ENCODE measurements around the gene HNRNPA0. TPM values are rescaled to one million over a fixed set of nuclear protein-coding genes. Genes with fewer than 3 reads are reported as not detected.

The HNRNPA0 gene
- total RNA-seq, 4 donors from 2014 or later, result 5.8 to 13.2 (median 7.3) TPM

DNA sequence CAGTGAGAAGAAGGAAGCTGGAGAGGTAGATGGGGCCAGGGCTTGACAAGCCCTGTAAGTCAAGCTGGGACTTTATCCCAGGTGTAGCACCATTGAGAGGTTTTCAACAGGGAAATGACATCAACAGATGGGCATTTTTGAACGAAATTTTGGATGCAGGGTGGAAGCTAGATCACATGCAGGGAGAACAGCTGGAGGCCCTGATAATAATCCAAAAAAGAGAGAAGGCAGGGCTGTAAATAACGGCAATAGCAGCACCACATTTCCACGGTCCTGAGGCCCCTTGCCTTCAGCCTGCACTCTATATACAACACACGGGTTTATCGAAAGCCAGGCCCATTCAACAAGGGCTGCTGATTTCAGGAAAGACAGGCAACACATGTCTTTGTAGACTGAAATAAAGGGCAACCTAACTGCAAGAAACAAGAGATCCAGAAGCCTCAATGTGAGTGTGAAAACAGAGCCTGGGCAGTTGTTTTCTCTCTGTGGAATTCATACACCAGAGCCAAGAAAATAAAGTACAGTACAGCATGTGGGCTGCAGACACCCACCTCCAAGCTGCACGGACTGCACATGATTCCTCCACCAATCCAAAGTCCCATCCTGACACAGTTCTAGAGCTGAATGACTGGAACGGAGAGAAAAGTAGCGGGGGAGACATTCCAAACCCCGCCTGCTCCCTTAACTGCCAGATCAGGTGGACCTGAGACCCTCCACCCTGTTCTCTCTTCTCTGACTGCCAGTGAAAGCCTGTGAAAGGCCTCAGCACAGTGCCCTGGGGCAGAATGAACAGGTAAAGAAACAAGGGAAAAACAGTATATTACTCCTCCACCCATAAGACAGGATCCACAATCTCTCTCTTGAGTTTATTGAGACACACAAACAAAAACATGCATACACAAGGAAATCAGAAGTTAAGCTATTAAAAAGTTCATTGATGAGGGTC, 54.6 kb downstream of the HNRNPA0 start:
- H3K4me3 ChIP-seq, result no peak overlapping the region

DNA sequence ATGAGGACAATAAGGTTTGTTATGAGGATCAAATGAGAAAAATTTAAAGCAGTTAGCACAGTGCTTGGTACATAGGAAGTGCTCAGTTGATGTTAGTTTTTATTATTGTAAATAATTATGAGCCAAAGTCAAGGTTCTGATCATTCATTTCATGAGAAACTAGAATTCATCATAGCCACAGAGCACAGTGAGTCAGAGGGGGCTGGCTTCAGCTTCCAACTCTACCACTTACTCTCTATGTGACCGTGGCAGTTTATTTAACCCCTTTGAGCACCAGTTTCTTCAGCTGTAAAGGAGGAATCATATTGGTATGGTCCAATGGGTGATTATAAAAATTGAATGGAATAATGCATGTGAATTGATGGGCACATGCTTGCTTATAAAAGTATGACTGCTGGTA, 57.7 kb downstream of the HNRNPA0 start:
- H3K4me3 ChIP-seq, result no peak overlapping the region
- no peak for DNase-seq
- no peaks in the 10 kb centered on the region for H3K9me3 ChIP-seq
- no peaks in the 10 kb centered on the region for H3K36me3 ChIP-seq
- H3K27ac ChIP-seq, result peak overlapping the region in 2 of 4 donors; percentile 14 to 52
- TF ChIP-seq CTCF (IDR thresholded peaks at IDR 0.05) (no peak), POLR2A (IDR thresholded peaks at IDR 0.05) (no peak)
- no peaks in the 10 kb centered on the region for H3K27me3 ChIP-seq
- no peaks in the 10 kb centered on the region for H3K4me1 ChIP-seq

More for the DNA sequence above, 54.6 kb downstream of the HNRNPA0 start:
- TF ChIP-seq CTCF (IDR thresholded peaks at IDR 0.05) (no peak), POLR2A (IDR thresholded peaks at IDR 0.05) (no peak)
- no peak for DNase-seq
- Histone ChIP-seq H3K36me3 (no peaks in the 10 kb centered on the region), H3K4me1 (no peaks in the 10 kb centered on the region), H3K9me3 (no peaks in the 10 kb centered on the region), H3K27ac (no peak overlapping the region), H3K27me3 (no peaks in the 10 kb centered on the region)

DNA sequence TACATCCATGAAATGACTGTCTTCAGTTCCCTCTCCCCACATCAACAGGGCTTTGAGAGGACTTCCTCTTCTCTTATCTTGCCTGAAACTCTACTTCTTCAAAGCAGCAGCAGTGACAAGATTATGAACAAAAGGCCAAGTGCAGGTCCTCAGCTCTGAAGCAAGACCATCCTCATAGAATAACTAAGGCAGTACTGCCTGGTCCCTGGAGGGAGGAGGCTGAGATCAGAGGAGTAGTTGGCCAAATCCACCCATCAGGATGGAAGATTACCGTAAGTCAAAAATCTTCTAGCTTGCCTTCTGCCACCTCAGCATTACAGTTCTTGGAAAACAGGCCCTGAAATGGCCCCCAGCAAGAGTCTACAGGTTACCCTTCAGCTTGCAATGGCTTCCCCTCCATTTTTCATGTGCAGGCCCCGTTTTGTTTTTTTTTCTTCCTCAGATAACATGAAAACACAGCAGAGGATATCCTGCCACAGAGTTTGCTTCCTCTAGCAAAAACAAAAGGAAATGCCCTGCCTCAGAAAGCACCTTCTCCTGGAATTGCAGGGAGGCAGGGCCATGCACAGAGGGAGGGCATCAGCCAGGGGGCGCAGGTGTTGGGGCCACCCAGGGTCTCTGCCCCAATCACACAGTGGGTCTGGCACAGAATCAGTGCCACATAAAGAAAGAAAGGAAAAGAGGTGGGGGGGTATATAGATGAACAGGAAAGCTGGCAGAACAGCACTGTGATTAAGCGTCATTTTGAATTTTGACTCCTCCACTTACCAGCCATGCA, 58.3 kb downstream of the HNRNPA0 start:
- no peaks in the 10 kb centered on the region for H3K9me3 ChIP-seq
- DNase-seq, result no peak
- no peaks in the 10 kb centered on the region for H3K36me3 ChIP-seq
- TF ChIP-seq POLR2A (IDR thresholded peaks at IDR 0.05) (no peak), CTCF (IDR thresholded peaks at IDR 0.05) (no peak)
- H3K4me1 ChIP-seq, result no peaks in the 10 kb centered on the region
- H3K27ac ChIP-seq, result peak overlapping the region in 3 of 4 donors; percentile 14 to 52 (median 18)
- no peaks in the 10 kb centered on the region for H3K27me3 ChIP-seq
- H3K4me3 ChIP-seq, result no peak overlapping the region

Other genes with a start within 250 kb of the HNRNPA0 start
- gene KLHL3, start 18.3 kb downstream of the HNRNPA0 start, total RNA-seq, result 1 to 10 TPM; 5.0 to 9.5 (median 6.3) TPM
- gene MYOT, start 113.5 kb upstream of the HNRNPA0 start, total RNA-seq, result 1 to 10 TPM; 1.1 to 5.7 (median 4.2) TPM
- not detected for gene PKD2L2, start 135.1 kb upstream of the HNRNPA0 start, total RNA-seq

Measured in Peyer's patch (tissue), 4 donors.